Measurements from ENCODE around the gene DENND1C.
"Not testable (repeated sequence)": the region's sequence is repeated elsewhere in the genome, so short reads cannot be mapped to it uniquely, and the experiment has no call there.

Gene DENND1C

GRCh38 chr19:6508028-6508771 is 26.6 kb upstream of the DENND1C start:
- DNase-seq (ENCODE audit: low read depth in 1 of 2, low spot score in 1 of 2), result not testable (repeated sequence)

DNA sequence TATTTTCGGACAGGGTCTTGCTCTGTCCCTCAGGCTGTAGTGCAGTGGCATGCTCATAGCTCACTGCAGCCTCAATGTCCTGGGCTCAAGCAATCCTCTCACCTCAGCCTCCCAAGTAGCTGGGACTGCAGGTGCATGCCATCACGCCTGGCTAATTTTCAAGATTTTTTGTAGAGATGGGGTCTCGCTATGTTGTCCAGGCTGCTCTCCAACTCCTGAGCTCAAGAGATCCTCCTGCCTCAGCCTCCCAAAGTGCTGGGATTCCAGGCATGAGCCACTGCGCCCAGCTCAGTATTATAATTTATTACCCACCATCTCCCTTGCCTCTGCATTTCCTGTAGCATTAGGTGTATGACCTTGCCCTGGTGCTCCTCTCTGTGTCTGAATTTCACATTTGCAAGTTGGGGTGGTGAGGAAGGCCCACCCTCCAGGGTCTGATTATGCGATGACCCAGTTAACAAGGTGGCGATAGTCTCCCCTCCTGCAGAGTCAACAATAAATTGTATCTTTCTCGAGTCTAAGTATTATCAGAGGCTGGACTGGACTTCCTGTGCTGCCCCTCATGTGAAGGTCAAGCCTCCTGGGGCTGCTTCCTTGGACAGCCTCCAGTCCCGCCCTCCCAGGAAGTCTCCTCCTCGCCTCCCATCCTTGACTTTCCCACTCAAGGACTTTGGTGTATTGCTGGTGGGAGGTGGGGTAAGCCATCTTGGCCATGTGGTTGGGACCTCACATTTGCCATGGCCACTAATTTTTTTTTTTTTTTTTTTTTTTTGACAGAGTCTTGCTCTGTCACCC is 22.0 kb upstream of the DENND1C start:
- no peak for DNase-seq (ENCODE audit: low read depth in 1 of 2, low spot score in 1 of 2)

GRCh38 chr19:6501740-6502648 is 20.4 kb upstream of the DENND1C start, which contains the start of gene TUBB4A:
Gene TUBB4A, minus strand, starts transcription at chr19:6502309. Its CDS starts 97 bp downstream, at chr19:6502212.
- DNase-seq (ENCODE audit: low read depth in 1 of 2, low spot score in 1 of 2), result no peak

DNA sequence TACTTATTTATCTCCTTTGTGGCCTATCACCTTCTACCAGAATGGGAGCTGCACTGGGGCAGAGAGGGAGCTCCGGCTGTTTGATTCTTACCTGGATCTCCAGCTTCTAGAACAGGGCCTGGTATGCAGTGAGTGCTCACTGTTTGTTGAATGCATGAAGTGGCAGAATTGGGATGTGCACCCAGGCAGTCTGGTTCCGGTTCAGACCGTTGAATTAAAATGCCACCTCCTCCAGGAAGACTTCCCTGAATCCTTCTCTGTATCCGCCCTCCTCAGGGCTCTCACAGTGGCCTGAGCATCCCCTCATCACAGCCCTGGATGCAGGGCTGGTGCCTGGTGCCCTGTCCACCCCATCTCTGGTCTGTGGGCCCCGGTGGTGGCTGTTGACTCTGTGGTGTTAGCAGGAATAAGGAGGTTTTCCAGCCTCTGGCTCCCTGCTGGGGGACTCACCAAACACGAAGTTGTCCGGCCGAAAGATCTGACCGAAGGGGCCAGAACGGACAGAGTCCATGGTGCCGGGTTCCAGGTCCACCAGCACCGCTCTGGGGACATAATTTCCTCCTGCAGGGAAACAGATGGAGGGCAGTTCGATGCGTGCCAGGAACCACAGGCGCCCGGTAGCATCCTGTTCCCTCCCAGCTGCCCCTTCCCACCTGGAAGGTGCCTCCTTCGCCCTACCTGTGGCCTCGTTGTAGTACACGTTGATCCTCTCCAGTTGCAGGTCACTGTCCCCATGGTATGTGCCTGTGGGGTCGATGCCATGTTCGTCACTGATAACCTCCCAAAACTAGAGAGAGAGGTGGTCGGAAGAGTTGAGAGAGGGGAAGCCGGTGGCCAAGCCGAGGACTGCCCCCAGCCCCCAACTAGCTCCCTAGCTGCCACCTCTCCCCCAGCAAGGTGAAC is 19.5 kb upstream of the DENND1C start:
- DNase-seq (ENCODE audit: low read depth in 1 of 2, low spot score in 1 of 2), result no peak

- DNase-seq (ENCODE audit: low read depth in 1 of 2, low spot score in 1 of 2), result no peak
These were observed 17.6 kb upstream of the DENND1C start for GRCh38 chr19:6499052-6499790.

GRCh38 chr19:6498294-6499036 is 16.9 kb upstream of the DENND1C start:
- no peak for DNase-seq (ENCODE audit: low read depth in 1 of 2, low spot score in 1 of 2)

DNA sequence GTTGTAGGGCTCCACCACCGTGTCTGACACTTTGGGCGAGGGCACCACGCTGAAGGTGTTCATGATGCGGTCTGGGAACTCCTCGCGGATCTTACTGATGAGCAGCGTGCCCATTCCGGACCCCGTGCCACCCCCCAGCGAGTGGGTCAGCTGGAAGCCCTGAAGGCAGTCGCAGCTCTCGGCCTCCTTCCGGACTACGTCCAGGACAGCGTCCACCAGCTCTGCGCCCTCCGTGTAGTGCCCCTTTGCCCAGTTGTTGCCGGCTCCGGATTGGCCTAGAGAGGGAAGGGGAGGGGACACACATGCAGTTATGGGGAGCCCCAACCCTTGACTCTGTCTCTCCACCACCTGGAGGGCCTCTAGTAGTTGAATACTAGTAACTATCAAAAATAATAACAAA is 14.4 kb upstream of the DENND1C start:
- no peak for DNase-seq (ENCODE audit: low read depth in 1 of 2, low spot score in 1 of 2)

DNA sequence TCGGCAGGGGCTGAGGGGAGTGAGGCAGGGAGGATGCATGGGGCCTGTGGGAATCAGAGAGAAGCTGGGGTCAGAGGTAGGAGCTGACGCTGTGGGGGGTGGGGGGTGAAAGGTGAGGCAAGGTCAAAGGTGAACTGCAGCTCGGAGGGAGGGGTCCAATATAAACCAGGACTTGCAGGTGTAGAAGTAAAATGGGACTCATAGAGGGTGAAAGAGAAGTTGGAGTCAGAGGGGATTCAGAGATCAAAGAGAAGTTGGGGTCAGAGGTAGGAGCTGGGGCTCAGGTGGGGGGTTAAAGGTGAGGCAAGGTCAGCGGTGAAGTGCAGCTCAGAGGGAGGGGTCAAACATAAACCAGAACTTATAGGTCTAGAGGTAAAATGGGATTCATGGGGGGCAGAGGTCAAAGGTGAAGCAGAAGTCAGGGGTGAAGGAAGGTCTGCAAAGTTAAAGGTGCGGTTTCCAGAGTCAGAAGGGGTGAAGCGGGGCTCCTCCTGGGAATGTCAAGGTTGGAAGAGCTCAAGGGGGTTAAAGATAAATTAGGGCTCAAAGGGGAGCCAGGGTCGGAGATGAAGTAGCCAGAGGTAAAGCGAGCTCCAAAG is 12.9 kb upstream of the DENND1C start:
- no peak for DNase-seq (ENCODE audit: low read depth in 1 of 2, low spot score in 1 of 2)

DNA sequence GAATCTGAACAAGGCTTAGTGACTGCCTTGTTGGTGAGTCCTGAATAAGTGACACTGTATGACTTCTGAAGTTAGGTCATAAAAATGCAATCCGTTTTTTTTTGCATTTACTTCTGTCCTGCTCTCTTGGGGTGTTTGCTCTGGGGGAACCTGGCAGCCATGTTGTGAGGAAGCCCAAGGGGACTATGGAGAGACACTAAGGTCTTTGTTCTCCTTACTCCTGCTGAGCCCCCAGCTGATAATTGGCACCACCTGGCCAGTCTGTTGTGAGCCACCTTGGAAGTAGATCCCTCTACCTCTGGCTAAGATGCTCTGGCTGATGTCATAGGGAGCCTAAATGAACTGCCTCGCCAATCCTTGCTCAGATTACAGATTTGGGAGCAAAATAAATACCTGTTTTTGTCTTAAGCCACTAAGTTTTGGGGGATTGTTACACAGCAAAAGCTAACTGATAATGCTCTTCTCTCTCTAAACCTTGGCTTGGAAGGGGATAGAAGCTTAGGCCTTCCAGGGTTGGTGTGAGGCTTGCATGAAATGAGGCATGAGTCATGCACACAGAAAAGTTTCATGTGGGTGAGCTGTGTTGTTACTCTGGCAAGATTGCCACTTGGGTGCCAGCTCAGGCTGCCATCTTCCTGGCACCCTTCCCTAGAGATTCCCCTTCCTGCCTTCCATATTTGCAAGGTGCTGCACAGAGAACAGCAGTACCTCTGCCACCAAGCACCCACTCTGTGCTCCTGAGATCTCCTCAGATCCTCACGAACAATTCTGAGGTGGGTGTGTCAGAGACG is 10.4 kb upstream of the DENND1C start:
- DNase-seq (ENCODE audit: low read depth in 1 of 2, low spot score in 1 of 2), result no peak

DNA sequence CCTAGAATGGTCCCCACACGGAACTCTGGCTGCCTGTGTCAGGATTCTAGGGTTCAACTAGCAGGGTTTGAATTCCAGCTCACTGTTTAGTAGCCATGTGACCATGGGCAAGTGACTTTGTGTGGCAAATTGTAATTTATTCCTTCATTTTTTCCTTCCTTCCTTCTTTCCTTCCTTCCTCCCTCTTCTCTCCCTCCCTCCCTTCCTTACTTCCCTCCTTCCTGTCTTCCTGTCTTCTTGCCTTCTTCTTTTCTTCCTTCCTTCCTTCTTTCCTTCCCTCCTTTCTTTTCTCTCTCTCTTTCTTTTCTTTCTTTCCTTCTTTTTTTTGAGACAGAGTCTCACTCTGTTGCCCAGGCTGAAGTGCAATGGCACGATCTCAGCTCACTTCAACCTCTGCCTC is 8.5 kb upstream of the DENND1C start:
- DNase-seq (ENCODE audit: low read depth in 1 of 2, low spot score in 1 of 2), result no peak

- no peak for DNase-seq (ENCODE audit: low read depth in 1 of 2, low spot score in 1 of 2)
These were observed 7.9 kb upstream of the DENND1C start for GRCh38 chr19:6489278-6490061.

DNA sequence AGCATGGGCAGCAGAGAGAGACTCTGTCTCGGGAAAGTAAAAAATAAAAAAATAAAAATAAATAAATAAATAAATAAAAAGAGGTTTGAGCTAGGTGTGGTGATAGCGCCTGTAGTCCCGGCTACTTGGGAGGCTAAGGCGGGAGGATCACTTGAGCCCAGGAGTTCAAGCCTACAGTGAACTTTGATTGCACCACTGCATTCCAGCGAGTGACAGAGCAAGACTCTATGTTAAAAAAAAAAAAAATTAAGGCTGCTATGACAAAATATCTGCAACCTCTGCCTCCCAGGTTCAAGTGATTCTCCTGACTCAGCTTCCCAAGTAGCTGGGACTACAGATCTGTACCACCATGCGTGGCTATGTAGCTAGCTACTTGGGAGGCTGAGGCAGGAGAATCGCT is 3.2 kb upstream of the DENND1C start:
- DNase-seq (ENCODE audit: low read depth in 1 of 2, low spot score in 1 of 2), result no peak

DNA sequence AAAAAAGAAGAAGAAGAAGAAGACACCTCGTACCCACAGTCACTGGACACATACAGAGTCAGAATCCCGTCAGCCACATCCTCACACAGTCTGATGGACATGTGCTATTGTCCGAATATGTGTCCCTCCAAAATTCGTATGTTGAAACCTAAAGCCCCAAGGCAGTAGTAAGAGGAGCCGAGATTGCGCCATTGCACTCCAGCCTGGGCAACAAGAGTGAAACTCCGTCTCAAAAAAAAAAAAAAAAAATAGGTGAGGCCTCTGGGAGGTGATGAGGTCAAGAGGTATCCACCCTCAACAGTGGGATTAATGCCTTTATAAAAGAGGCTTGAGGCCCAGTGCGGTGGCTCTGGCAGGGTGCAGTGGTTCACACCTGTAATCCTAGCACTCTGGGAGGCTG is 2.6 kb upstream of the DENND1C start:
- DNase-seq (ENCODE audit: low read depth in 1 of 2, low spot score in 1 of 2), result no peak

DNA sequence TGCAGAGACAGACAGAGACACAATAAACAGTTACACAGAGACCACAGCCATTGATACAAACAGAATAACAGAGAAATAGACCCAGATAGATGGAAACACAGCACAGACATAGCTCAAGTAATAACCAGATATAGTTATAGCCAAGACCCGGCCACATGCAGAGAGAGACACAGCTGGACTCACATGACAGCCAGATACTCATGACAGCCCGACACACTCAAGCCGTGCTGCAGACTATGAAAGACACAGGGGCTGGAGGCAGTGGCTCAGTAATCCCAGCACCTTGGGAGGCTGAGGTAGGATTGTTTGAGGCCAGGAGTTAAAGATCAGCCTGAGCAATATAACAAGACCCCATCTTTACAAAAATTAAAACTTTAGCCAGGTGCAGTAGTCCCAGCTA is 1.6 kb upstream of the DENND1C start:
- no peak for DNase-seq (ENCODE audit: low read depth in 1 of 2, low spot score in 1 of 2)

GRCh38 chr19:6482343-6482686 is 728 bp upstream of the DENND1C start:
- DNase-seq (ENCODE audit: low read depth in 1 of 2, low spot score in 1 of 2), result no peak

DNA sequence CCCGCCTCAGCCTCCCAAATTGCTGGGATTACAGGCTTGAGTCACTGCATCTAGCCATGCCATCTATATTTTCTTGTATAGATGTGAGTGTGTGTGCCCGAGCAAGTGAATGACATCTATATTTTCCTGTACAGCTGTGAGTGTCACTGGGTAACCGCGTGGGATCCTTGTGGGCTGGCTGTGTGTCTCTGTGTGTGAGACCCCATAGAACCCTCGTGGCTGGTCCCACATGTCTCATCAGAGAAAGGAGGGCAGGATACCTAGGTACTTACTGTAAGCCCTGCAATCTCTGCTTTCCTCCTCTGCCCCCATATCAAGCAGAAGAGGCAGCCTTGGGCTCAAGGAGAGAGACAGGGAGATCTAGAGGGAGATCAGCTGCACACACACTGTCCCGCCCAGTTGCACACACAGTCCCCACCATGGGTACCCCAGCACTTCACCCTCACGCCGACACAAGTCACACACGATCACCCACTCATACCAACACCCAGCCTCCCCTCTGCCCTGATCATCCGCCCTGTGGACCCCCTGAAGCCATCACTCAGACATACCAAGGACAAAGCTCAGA is 655 bp downstream of the DENND1C start:
- DNase-seq (ENCODE audit: low read depth in 1 of 2, low spot score in 1 of 2), result no peak
